Trophoblast cell (in vitro differentiated cells and primary cell): ENCODE data around the gene SLC35F3.

ENCODE experiments used
- DNase-seq, 2 donors: peaks; one replicate each; pipeline ENCODE4 v3.0.0-alpha.2; 2016
- H2AFZ ChIP-seq: 2 replicates; pipeline ENCODE4 v1.6.1; 2013; ENCODE audit warnings: low read length, moderate library complexity, mild to moderate bottlenecking; ENCODE audit not compliant: insufficient read depth, poor library complexity
- H2AK5ac ChIP-seq: 2 replicates; pipeline ENCODE4 v1.6.1; 2013; ENCODE audit warnings: mild to moderate bottlenecking, low read length
- H2BK120ac ChIP-seq: 2 replicates; pipeline ENCODE4 v1.6.1; 2013; ENCODE audit warnings: low read length, mild to moderate bottlenecking, moderate library complexity; ENCODE audit not compliant: insufficient read depth, poor library complexity
- H2BK12ac ChIP-seq: 2 replicates; pipeline ENCODE4 v1.6.1; 2013; ENCODE audit warnings: mild to moderate bottlenecking, low read length, moderate library complexity
- H2BK5ac ChIP-seq: 2 replicates; pipeline ENCODE4 v1.6.1; 2013; ENCODE audit warnings: low read length, low read depth, moderate library complexity, mild to moderate bottlenecking; ENCODE audit not compliant: poor library complexity
- H3K14ac ChIP-seq: 2 replicates; pipeline ENCODE4 v1.6.1; 2013; ENCODE audit warnings: mild to moderate bottlenecking, low read length
- H3K18ac ChIP-seq: 2 replicates; pipeline ENCODE4 v1.6.1; 2013; ENCODE audit warnings: mild to moderate bottlenecking, low read length
- H3K23ac ChIP-seq: 2 replicates; pipeline ENCODE4 v1.6.1; 2013; ENCODE audit warnings: low read length
- H3K27ac ChIP-seq: 2 replicates; pipeline ENCODE4 v1.5.1; 2013; ENCODE audit warnings: low read depth, mild to moderate bottlenecking, inconsistent platforms, low read length, moderate library complexity
- H3K27me3 ChIP-seq: 2 replicates; pipeline ENCODE4 v1.6.1; 2013; ENCODE audit warnings: inconsistent platforms, mild to moderate bottlenecking, low read length, moderate library complexity; ENCODE audit not compliant: insufficient read depth
- H3K36me3 ChIP-seq, 2 experiments: 1 replicate in 1 of 2; 2 replicates in 1 of 2; pipeline ENCODE4 v1.6.1; 2013; ENCODE audit warnings: low read length in 2 of 2, mild to moderate bottlenecking in 2 of 2, moderate library complexity in 1 of 2; ENCODE audit not compliant: insufficient read depth in 2 of 2, control insufficient read depth in 1 of 2
- H3K4ac ChIP-seq: 2 replicates; pipeline ENCODE4 v1.6.1; 2013; ENCODE audit warnings: low read depth, mild to moderate bottlenecking, low read length, moderate library complexity
- H3K4me1 ChIP-seq, 2 experiments: 1 replicate in 1 of 2; 2 replicates in 1 of 2; pipeline ENCODE4 v1.6.1; 2013; ENCODE audit warnings: low read length in 2 of 2, mild to moderate bottlenecking in 2 of 2, moderate library complexity in 1 of 2; ENCODE audit not compliant: insufficient read depth in 2 of 2, control insufficient read depth in 1 of 2
- H3K4me2 ChIP-seq: 2 replicates; pipeline ENCODE4 v1.6.1; 2013; ENCODE audit warnings: inconsistent platforms, mild to moderate bottlenecking, low read length, moderate library complexity
- H3K4me3 ChIP-seq: 2 replicates; pipeline ENCODE4 v1.5.1; 2013; ENCODE audit warnings: mild to moderate bottlenecking, low read depth, low read length, inconsistent platforms
- H3K79me1 ChIP-seq: one replicate; pipeline ENCODE4 v1.6.1; 2013; ENCODE audit warnings: low read length
- H3K79me2 ChIP-seq: 2 replicates; pipeline ENCODE4 v1.6.1; 2013; ENCODE audit warnings: low read length, mild to moderate bottlenecking; ENCODE audit not compliant: control insufficient read depth, insufficient read depth, poor library complexity
- H3K9ac ChIP-seq: 2 replicates; pipeline ENCODE4 v1.6.1; 2013; ENCODE audit warnings: mild to moderate bottlenecking, low read length
- H3K9me3 ChIP-seq: 2 replicates; pipeline ENCODE4 v1.6.1; 2013; ENCODE audit warnings: low read depth, mild to moderate bottlenecking, control low read depth, inconsistent platforms, low read length; ENCODE audit not compliant: insufficient read depth
- H4K12ac ChIP-seq: 2 replicates; pipeline ENCODE4 v1.6.1; 2013; ENCODE audit warnings: low read depth, mild to moderate bottlenecking, low read length, moderate library complexity
- H4K8ac ChIP-seq: 2 replicates; pipeline ENCODE4 v1.6.1; 2013; ENCODE audit warnings: low read depth, mild to moderate bottlenecking, low read length, moderate library complexity
- H4K91ac ChIP-seq: one replicate; pipeline ENCODE4 v1.6.1; 2013; ENCODE audit warnings: low read depth, mild to moderate bottlenecking, low read length, moderate library complexity
- WGBS: extraction: QIAGEN DNeasy Blood & Tissue Kit; methylation state at CpG from one replicate; pipeline ENCODE4 v1.1.7; 2013; ENCODE audit warnings: missing lambda C conversion rate; ENCODE audit not compliant: insufficient read length, insufficient coverage; ENCODE audit errors: extremely low coverage; 5-methylcytosine and 5-hydroxymethylcytosine counted together

Gene SLC35F3

DNA sequence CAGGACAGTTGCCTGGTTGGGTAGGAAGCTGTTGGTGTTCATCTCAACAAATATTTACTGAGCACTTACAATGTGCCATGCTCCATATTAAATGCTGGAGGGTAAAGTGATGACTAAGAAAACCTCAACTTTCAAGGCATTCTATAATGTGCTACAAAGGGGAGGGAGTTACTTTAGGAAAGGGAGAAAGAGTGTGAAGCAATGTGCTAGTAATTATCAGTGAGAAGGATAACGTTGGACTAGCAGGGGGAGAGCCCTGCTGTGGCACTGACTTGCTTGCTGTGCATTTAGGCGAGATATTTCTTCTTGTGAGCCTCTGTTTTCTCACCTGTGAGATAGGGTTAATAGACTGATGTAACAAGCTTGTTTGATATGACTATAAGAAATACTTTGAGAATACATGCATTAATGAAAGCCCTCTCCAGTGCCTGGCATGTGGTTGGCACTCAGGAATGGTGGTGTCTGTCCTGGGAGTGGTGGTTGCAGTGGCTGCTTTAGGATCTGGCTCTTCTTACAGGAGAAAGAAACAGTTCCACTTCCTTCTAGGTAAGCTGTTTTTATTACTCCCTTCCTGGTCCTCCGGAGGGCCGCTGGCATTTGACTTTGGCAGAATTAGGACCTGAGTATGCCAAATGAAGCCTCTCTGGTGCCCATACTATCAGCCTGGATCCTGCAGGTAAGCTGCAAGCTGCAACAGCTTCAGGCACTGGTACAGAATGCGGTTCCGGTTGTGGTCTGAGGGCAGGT is 357.7 kb downstream of the SLC35F3 start:
- Histone ChIP-seq H3K9ac (no peak overlapping the region), H4K91ac (no peak overlapping the region), H3K18ac (no peak overlapping the region), H4K8ac (no peak overlapping the region), H3K27me3 (no peaks in the 10 kb centered on the region), H3K4me1 (no peaks in the 10 kb centered on the region), H3K4me2 (no peak overlapping the region), H2AFZ (no peak overlapping the region), H2BK120ac (no peak overlapping the region), H3K36me3 (no peaks in the 10 kb centered on the region), H3K9me3 (no peaks in the 10 kb centered on the region), H3K4ac (no peak overlapping the region), H3K79me2 (no peaks in the 10 kb centered on the region), H3K23ac (no peak overlapping the region), H3K27ac (no peak overlapping the region), H3K14ac (no peak overlapping the region), H3K4me3 (no peak overlapping the region), H2BK5ac (no peak overlapping the region), H4K12ac (no peak overlapping the region), H2BK12ac (no peak overlapping the region), H3K79me1 (no peaks in the 10 kb centered on the region), H2AK5ac (no peak overlapping the region)
- no CpG with 5 or more reads among the region's 6 CpGs for WGBS
- DNase-seq, result no peak

DNA sequence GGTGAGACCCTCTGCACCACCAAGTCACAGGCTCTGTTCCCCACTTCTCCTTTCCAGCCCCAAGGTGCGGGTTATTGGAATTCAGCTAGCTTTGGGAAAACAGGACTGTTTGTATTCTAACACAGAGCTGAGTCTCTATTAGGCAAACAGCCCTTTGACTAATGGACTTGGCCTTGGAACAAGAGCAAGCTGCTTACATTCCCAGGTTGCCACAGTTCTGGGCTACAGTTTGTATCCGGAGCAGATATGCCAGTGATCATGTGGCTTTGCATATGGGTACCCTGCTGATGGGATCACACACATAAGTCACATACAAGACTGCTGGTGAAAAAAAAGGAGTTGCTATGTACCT is 358.3 kb downstream of the SLC35F3 start:
- Histone ChIP-seq H3K79me2 (no peaks in the 10 kb centered on the region), H2BK12ac (no peak overlapping the region), H4K12ac (no peak overlapping the region), H3K4me2 (no peak overlapping the region), H3K14ac (no peak overlapping the region), H3K79me1 (no peaks in the 10 kb centered on the region), H3K4ac (no peak overlapping the region), H3K18ac (no peak overlapping the region), H3K9me3 (no peaks in the 10 kb centered on the region), H2BK5ac (no peak overlapping the region), H2AFZ (no peak overlapping the region), H3K27ac (no peak overlapping the region), H3K4me3 (no peak overlapping the region), H3K23ac (no peak overlapping the region), H2AK5ac (no peak overlapping the region), H3K27me3 (no peaks in the 10 kb centered on the region), H4K91ac (no peak overlapping the region), H3K4me1 (no peaks in the 10 kb centered on the region), H3K9ac (no peak overlapping the region), H2BK120ac (no peak overlapping the region), H3K36me3 (no peaks in the 10 kb centered on the region), H4K8ac (no peak overlapping the region)
- peak in 1 of 2 donors; percentile 12 for DNase-seq
- no CpG with 5 or more reads among the region's 2 CpGs for WGBS

DNA sequence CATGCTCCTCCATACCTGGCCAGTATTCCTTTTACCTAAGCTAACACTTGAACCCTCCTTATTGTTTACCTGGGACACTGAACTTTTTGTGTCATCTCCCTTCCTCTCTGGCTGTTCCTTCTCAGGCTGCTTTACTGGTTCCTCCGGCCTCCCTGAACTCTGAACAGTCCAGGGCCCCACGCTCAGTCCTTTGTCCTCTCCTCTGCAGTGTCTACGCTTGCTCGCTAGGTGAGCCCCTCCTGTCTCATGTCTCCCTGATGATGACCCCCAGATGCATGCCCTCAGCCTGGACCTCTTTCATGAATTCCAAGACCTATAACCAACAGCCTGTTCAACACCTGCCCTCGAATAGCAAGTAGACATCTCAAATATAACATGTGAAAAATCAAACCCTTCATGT is 360.4 kb downstream of the SLC35F3 start:
- H2BK120ac ChIP-seq, result no peak overlapping the region
- no peak overlapping the region for H3K14ac ChIP-seq
- no peak for DNase-seq
- no peaks in the 10 kb centered on the region for H3K27me3 ChIP-seq
- H2AK5ac ChIP-seq, result no peak overlapping the region
- no peak overlapping the region for H3K9ac ChIP-seq
- no peak overlapping the region for H2BK5ac ChIP-seq
- H2BK12ac ChIP-seq, result no peak overlapping the region
- H4K12ac ChIP-seq, result no peak overlapping the region
- H3K4me2 ChIP-seq, result no peak overlapping the region
- H3K4me3 ChIP-seq, result no peak overlapping the region
- H3K23ac ChIP-seq, result no peak overlapping the region
- H3K27ac ChIP-seq, result no peak overlapping the region
- WGBS, result no CpG with 5 or more reads among the region's 5 CpGs
- no peaks in the 10 kb centered on the region for H3K4me1 ChIP-seq
- no peaks in the 10 kb centered on the region for H3K9me3 ChIP-seq
- H2AFZ ChIP-seq, result no peak overlapping the region
- no peaks in the 10 kb centered on the region for H3K79me1 ChIP-seq
- H4K8ac ChIP-seq, result no peak overlapping the region
- no peak overlapping the region for H3K18ac ChIP-seq
- H3K79me2 ChIP-seq, result no peaks in the 10 kb centered on the region
- no peaks in the 10 kb centered on the region for H3K36me3 ChIP-seq
- H3K4ac ChIP-seq, result no peak overlapping the region
- H4K91ac ChIP-seq, result no peak overlapping the region

DNA sequence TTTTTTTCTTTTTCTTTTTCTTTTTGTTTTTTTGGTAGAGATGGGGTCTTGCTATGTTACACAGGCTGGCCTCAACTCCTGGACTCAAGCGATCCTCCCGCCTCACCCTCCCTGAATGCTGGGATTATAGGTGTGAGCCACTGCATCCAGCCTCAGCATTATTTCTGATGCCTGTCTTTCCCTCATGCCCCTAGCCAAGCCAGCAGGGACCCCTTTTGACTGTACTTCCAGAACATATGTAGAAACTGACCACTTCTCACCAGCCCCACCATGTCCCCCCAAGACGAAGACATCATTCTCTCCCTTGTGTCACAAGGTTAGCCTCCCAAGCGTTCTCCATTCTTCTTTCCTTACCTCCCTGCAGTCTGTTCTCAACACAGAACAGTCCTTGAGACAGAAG is 360.8 kb downstream of the SLC35F3 start:
- Histone ChIP-seq H2BK12ac (no peak overlapping the region), H3K4me1 (no peaks in the 10 kb centered on the region), H3K27ac (no peak overlapping the region), H3K23ac (no peak overlapping the region), H3K14ac (no peak overlapping the region), H2AK5ac (no peak overlapping the region), H4K8ac (no peak overlapping the region), H3K9me3 (no peaks in the 10 kb centered on the region), H2AFZ (no peak overlapping the region), H3K4me3 (no peak overlapping the region), H3K4ac (no peak overlapping the region), H3K27me3 (no peaks in the 10 kb centered on the region), H3K9ac (no peak overlapping the region), H4K12ac (no peak overlapping the region), H3K79me2 (no peaks in the 10 kb centered on the region), H3K79me1 (no peaks in the 10 kb centered on the region), H3K18ac (no peak overlapping the region), H2BK5ac (no peak overlapping the region), H3K4me2 (no peak overlapping the region), H2BK120ac (no peak overlapping the region), H3K36me3 (no peaks in the 10 kb centered on the region), H4K91ac (no peak overlapping the region)
- WGBS, result no CpG with 5 or more reads among the region's 4 CpGs
- no peak for DNase-seq
